Prostate gland (tissue), 2 donors: ENCODE results near the gene LRBA. TPM values are rescaled to one million over a fixed set of nuclear protein-coding genes. Genes with fewer than 3 reads are reported as not detected.

Source experiments
- DNase-seq: peaks from one replicate; pipeline ENCODE4 v3.0.0-alpha.2; 2019; ENCODE audit warnings: low spot score
- H3K27ac ChIP-seq, 2 donors: fragments of 200-600 bp; sonication (generic); 2 replicates each; pipeline ENCODE4 v1.5.1; 2017 to 2019
- H3K27me3 ChIP-seq: fragments of 200-600 bp; sonication (generic); replicated peaks from 2 replicates; pipeline ENCODE4 v1.5.1; 2019; ENCODE audit not compliant: insufficient read depth
- H3K36me3 ChIP-seq, 2 donors: fragments of 200-600 bp; sonication (generic); 1 replicate in 1 of 2; 2 replicates in 1 of 2; pipeline versions ENCODE4 v1.5.1 to v1.8.1; 2017 to 2019
- H3K4me1 ChIP-seq: fragments of 200-600 bp; sonication (generic); replicated peaks from 2 replicates; pipeline ENCODE4 v1.5.1; 2019
- H3K4me3 ChIP-seq, 2 donors: fragments of 200-600 bp; sonication (generic); 2 replicates each; pipeline ENCODE4 v1.5.1; 2017 to 2019
- H3K9me3 ChIP-seq: fragments of 200-600 bp; sonication (generic); 2 replicates; pipeline ENCODE4 v1.5.1; 2017
- POLR2A ChIP-seq: fragments of 450-650 bp; IDR thresholded peaks from one replicate; pipeline ENCODE4 v1.6.1; 2016; ENCODE audit warnings: antibody characterized with exemption, mild to moderate bottlenecking
- POLR2AphosphoS5 ChIP-seq: sonication (generic); formaldehyde crosslinking; IDR thresholded peaks from one replicate; pipeline ENCODE4 v1.6.1; 2017; ENCODE audit warnings: antibody characterized with exemption
- WGBS: methylation state at CpG from one replicate; pipeline ENCODE4 v1.1.5; 2018; 5-methylcytosine and 5-hydroxymethylcytosine counted together
- intact Hi-C: fragments of 100-400 bp; cut with DNase I; formaldehyde crosslinking; loops from one replicate; pipeline ENCODE4 v1.14.2; 2022
- total RNA-seq, 2 donors: library from RNA; depleted of rRNA; stranded (reverse); fragments of >200 nt; gene quantifications; one replicate each; pipeline ENCODE4 v1.1.0, GENCODE V29; 2016
- TF ChIP-seq, protein P1 (sequence below), 4 experiments: fragments of 200-600 bp in 2 of 4; fragments of 450-650 bp in 2 of 4; sonication (generic) in 2 of 4; IDR thresholded peaks; 1 replicate in 3 of 4; 2 replicates in 1 of 4; pipeline ENCODE4 v1.5.1; 2016 to 2019; ENCODE audit warnings: antibody characterized with exemption in 4 of 4, mild to moderate bottlenecking in 2 of 4, moderate library complexity in 2 of 4

LRBA gene
- total RNA-seq, 2 donors from 2014 or later, result 69.8 to 79.8 TPM

DNA sequence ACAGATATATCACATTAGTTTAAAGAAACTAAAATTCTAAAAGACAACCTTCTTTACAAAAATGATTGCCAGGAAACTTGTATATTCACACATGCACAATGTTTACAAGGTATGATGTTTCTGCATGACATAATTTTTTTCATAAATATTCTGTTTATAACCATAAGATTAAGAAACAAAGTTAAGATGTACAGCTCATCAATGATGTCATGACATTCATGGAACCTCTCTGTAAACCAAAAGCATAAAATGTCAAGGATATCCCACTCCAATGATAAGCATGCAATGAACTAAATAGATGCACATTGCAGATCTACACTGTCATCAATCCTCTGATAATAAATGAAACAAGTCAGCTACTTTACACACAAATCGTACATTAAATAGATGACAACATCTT lies 297.1 kb downstream of the LRBA start:
- DNase-seq, result no peak
- no peak overlapping the region for H3K27ac ChIP-seq
- no peaks in the 10 kb centered on the region for H3K36me3 ChIP-seq
- TF ChIP-seq POLR2A, result no peak
- TF ChIP-seq, protein P1, sequence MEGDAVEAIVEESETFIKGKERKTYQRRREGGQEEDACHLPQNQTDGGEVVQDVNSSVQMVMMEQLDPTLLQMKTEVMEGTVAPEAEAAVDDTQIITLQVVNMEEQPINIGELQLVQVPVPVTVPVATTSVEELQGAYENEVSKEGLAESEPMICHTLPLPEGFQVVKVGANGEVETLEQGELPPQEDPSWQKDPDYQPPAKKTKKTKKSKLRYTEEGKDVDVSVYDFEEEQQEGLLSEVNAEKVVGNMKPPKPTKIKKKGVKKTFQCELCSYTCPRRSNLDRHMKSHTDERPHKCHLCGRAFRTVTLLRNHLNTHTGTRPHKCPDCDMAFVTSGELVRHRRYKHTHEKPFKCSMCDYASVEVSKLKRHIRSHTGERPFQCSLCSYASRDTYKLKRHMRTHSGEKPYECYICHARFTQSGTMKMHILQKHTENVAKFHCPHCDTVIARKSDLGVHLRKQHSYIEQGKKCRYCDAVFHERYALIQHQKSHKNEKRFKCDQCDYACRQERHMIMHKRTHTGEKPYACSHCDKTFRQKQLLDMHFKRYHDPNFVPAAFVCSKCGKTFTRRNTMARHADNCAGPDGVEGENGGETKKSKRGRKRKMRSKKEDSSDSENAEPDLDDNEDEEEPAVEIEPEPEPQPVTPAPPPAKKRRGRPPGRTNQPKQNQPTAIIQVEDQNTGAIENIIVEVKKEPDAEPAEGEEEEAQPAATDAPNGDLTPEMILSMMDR (IDR thresholded peaks at IDR 0.05), result no peak
- no peak for TF ChIP-seq POLR2AphosphoS5
- H3K9me3 ChIP-seq, result no peaks in the 10 kb centered on the region
- no peak overlapping the region for H3K4me3 ChIP-seq
- H3K4me1 ChIP-seq, result peaks cover 5% of the 10 kb centered on the region
- WGBS, result 91% methylated on average over 1 of the region's 1 CpG
- intact Hi-C loops, result no loop called here
- H3K27me3 ChIP-seq, result no peaks in the 10 kb centered on the region

DNA sequence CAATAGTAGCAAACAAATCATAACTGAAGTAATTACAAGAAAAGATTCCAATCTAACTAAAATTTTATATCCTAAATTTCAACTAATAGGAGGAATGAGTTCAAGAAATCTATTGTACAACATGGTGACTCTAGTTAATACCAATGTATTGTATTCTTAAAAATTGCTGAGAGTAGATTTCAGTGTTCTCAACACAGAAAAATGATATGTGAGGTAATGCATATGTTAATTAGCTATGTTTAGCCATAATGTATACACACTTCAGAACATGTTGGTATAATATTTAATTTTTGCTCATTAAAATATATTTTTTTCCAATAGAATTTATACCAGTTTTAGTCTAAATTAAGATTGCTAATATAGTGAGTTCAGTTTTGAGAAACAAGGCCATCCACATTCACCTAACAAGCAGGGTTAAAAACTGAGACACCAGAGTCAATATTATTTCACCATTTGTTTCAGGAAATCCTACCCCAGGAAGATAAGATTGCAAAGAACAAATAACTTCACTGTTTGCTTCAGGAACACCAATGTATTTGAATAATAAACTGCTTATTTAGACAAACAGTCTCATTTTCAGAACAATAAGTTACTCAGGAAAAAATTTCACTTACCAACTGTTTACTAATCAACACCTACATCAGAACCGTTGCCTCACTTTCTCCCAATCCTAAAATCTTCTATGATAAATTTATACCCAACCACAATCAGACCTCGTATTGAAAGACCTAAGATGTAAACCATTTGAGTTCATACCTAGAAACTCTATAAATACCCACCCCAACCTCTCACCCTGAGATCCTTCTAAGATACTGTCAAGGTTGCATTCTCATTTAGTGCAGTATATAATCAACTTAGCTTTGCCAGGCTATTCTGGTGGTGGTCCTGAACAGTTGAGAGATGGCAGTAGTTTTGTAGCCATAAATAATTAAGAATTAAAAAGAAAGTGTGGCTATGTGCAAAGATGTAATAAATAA lies 300.3 kb downstream of the LRBA start:
- Histone ChIP-seq H3K27ac (no peak overlapping the region), H3K27me3 (no peaks in the 10 kb centered on the region), H3K4me3 (no peak overlapping the region), H3K9me3 (no peaks in the 10 kb centered on the region), H3K36me3 (no peaks in the 10 kb centered on the region), H3K4me1 (no peaks in the 10 kb centered on the region)
- intact Hi-C loops, result no loop called here
- WGBS, result 60% methylated on average over 2 of the region's 2 CpGs
- no peak for TF ChIP-seq POLR2A
- TF ChIP-seq, protein P1 (IDR thresholded peaks at IDR 0.05), result no peak
- no peak for TF ChIP-seq POLR2AphosphoS5
- no peak for DNase-seq

DNA sequence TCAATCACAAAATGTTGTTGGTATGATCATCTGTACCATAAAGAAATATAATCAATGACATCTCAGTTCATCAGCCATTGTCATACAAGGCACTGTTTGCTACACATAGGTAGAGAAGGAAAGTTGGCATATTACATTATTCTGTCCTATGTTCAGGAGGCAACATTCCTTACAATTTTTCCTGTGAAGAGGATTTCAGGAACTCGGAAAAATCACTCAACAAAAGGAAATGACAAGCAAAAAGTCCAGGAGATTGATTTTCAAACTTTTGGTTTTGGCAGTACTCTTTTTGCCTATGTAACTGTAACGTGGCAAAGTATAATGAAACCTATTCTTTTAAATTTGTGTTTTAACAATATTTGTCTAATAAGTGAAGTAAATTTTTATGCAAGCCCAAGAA lies 301.8 kb downstream of the LRBA start:
- Histone ChIP-seq H3K4me1 (no peaks in the 10 kb centered on the region), H3K4me3 (no peak overlapping the region), H3K27me3 (no peaks in the 10 kb centered on the region), H3K27ac (no peak overlapping the region), H3K36me3 (no peaks in the 10 kb centered on the region), H3K9me3 (no peaks in the 10 kb centered on the region)
- TF ChIP-seq, protein P1 (IDR thresholded peaks at IDR 0.05), result no peak
- TF ChIP-seq POLR2AphosphoS5 (no peak), POLR2A (no peak)
- WGBS, result 67% methylated on average over 2 of the region's 2 CpGs
- intact Hi-C loops, result no loop called here
- DNase-seq, result no peak

DNA sequence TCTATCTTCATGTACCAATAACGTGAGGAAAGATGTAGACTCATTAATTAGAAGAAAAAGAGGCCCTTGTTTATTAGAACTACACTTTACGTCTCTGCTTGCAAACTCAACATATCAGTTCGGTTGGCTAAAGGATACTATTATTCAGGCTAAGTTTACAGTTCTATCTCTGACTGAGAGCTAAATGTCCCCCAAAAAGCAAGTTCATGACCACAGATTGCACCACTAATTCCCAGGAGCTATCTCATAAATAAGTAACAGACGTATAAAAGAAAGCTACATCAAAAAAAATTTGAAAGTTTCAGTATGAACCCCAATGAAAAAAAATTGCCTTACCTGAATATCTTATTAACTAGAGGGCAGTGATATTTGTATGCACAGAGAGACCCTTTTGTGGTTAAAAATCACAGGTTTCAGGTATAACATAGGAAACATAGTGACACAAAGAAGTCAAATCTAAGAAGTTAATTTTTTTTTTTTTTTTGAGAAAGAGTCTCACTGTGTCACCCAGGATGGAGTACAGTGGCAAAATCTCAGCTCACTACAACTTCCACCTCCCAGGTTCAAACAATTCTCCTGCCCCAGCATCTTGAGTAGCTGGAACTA lies 304.2 kb downstream of the LRBA start:
- H3K36me3 ChIP-seq, result no peaks in the 10 kb centered on the region
- no peak overlapping the region for H3K4me3 ChIP-seq
- no peak overlapping the region for H3K27ac ChIP-seq
- no peaks in the 10 kb centered on the region for H3K4me1 ChIP-seq
- no peaks in the 10 kb centered on the region for H3K27me3 ChIP-seq
- TF ChIP-seq, protein P1 (IDR thresholded peaks at IDR 0.05), result no peak
- TF ChIP-seq POLR2A, result no peak
- TF ChIP-seq POLR2AphosphoS5, result no peak
- intact Hi-C loops, result no loop called here
- no peaks in the 10 kb centered on the region for H3K9me3 ChIP-seq
- DNase-seq, result no peak
- 87% methylated on average over 4 of the region's 4 CpGs for WGBS
